ENCODE measurements around the gene COQ8A. TPM values are rescaled to one million over a fixed set of nuclear protein-coding genes. Genes with fewer than 3 reads are reported as not detected.

Gene COQ8A
- total and polyA plus RNA-seq, 10 of the 15 experiments (the other 5 are each of a cell fraction or from before 2014, with no cell fraction given), result 0.72 to 24.8 (median 12.1) TPM

DNA sequence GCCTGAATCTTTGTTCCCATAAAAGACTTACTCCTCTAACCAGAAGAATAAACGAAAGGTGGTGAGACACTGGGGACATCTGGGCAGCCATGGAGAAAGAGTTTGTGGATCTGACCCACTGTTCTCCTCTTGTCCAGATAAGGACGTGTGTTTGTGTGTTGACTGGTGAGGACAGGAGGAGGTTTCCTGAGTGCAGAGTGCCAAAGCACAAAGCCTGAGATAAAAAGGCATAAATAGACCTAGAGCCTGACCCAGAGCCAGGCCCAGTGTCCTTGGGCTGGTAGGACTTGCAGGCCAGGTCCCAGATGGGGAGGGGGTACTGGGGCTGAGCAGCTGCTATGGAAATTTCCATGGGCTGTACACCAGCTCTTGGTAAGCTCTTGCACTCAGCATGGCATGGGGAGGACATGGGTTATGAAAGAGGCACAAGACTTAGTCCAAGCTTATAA, 19.6 kb upstream of the COQ8A start:
- H3K36me3 ChIP-seq (ENCODE audit: control insufficient read depth in 2 of 2, insufficient read depth in 2 of 2, low read length in 1 of 2), result no peaks in the 10 kb centered on the region
- WGBS (ENCODE audit: insufficient coverage, insufficient replicate concordance, low lambda C conversion rate, missing lambda C conversion rate), result 15% methylated on average over 2 of the region's 2 CpGs
- in situ Hi-C loops (cut with MboI) (no loop called here), intact Hi-C loops (cut with micrococcal nuclease; ENCODE audit: unreplicated experiment) (no loop called here)
- H3K4me3 ChIP-seq, result no peak overlapping the region
- ChIA-PET POLR2A (no interaction called here), RAD21 (ENCODE audit: unreplicated experiment) (no interaction called here), CTCF (interaction anchor here (0.9 kb wide), 1 partner anchor 73 kb away, joined by 3 read pairs; no protein-coding TSS in a partner anchor), SMC1A (ENCODE audit: uncharacterized antibody, unreplicated experiment) (interaction anchor here (1.3 kb wide), 1 partner anchor 8 kb away, joined by 4 read pairs; no protein-coding TSS in a partner anchor)
- no peak overlapping the region for H3K9ac ChIP-seq (ENCODE audit: control insufficient read depth, insufficient read depth, low read length)
- no peaks in the 10 kb centered on the region for H3K27me3 ChIP-seq (replicated peaks in 1 of 2; ENCODE audit: control insufficient read depth in 2 of 2, insufficient read depth in 2 of 2, low read length in 1 of 2)
- peaks cover 3% of the 10 kb centered on the region for H3K4me1 ChIP-seq (ENCODE audit: control insufficient read depth, insufficient read depth, low read length)
- H3K4me2 ChIP-seq (ENCODE audit: control insufficient read depth, insufficient read depth), result no peak overlapping the region
- TF ChIP-seq, protein P1, sequence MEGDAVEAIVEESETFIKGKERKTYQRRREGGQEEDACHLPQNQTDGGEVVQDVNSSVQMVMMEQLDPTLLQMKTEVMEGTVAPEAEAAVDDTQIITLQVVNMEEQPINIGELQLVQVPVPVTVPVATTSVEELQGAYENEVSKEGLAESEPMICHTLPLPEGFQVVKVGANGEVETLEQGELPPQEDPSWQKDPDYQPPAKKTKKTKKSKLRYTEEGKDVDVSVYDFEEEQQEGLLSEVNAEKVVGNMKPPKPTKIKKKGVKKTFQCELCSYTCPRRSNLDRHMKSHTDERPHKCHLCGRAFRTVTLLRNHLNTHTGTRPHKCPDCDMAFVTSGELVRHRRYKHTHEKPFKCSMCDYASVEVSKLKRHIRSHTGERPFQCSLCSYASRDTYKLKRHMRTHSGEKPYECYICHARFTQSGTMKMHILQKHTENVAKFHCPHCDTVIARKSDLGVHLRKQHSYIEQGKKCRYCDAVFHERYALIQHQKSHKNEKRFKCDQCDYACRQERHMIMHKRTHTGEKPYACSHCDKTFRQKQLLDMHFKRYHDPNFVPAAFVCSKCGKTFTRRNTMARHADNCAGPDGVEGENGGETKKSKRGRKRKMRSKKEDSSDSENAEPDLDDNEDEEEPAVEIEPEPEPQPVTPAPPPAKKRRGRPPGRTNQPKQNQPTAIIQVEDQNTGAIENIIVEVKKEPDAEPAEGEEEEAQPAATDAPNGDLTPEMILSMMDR (IDR thresholded peaks at IDR 0.05 in 2 of 3, conservative IDR thresholded peaks at IDR 0.05 in 1 of 3; ENCODE audit: control insufficient read depth in 2 of 3, extremely low read depth in 1 of 3, insufficient read depth in 1 of 3, low read depth in 3 of 3, low read length in 3 of 3), result no peak
- TF ChIP-seq, protein P2, sequence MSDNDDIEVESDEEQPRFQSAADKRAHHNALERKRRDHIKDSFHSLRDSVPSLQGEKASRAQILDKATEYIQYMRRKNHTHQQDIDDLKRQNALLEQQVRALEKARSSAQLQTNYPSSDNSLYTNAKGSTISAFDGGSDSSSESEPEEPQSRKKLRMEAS (IDR thresholded peaks at IDR 0.05; ENCODE audit: low read depth, low read length), result no peak
- TF ChIP-seq BMI1 (IDR thresholded peaks at IDR 0.05; ENCODE audit: borderline replicate concordance) (no peak), IKZF2 (IDR thresholded peaks at IDR 0.05) (no peak), BRCA1 (IDR thresholded peaks at IDR 0.05; ENCODE audit: low read depth, low read length) (no peak), SIX5 (IDR thresholded peaks at IDR 0.05; ENCODE audit: low read depth, low read length, severe bottlenecking) (no peak), RCOR1 (conservative IDR thresholded peaks at IDR 0.05; ENCODE audit: low read depth, low read length) (no peak), BACH1 (IDR thresholded peaks at IDR 0.05; ENCODE audit: borderline replicate concordance) (no peak), CEBPB (IDR thresholded peaks at IDR 0.05; ENCODE audit: borderline replicate concordance in 1 of 2, low read depth in 2 of 2, low read length in 2 of 2) (no peak)
- TF ChIP-seq, protein P3, sequence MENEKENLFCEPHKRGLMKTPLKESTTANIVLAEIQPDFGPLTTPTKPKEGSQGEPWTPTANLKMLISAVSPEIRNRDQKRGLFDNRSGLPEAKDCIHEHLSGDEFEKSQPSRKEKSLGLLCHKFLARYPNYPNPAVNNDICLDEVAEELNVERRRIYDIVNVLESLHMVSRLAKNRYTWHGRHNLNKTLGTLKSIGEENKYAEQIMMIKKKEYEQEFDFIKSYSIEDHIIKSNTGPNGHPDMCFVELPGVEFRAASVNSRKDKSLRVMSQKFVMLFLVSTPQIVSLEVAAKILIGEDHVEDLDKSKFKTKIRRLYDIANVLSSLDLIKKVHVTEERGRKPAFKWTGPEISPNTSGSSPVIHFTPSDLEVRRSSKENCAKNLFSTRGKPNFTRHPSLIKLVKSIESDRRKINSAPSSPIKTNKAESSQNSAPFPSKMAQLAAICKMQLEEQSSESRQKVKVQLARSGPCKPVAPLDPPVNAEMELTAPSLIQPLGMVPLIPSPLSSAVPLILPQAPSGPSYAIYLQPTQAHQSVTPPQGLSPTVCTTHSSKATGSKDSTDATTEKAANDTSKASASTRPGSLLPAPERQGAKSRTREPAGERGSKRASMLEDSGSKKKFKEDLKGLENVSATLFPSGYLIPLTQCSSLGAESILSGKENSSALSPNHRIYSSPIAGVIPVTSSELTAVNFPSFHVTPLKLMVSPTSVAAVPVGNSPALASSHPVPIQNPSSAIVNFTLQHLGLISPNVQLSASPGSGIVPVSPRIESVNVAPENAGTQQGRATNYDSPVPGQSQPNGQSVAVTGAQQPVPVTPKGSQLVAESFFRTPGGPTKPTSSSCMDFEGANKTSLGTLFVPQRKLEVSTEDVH (IDR thresholded peaks at IDR 0.05; ENCODE audit: low read depth, partially characterized antibody), result no peak
- no peaks in the 10 kb centered on the region for H4K20me1 ChIP-seq (ENCODE audit: control insufficient read depth, insufficient read depth)
- H3K9me3 ChIP-seq (replicated peaks; ENCODE audit: control insufficient read depth, insufficient read depth, low read length), result no peaks in the 10 kb centered on the region
- no peak overlapping the region for H3K27ac ChIP-seq (ENCODE audit: control insufficient read depth, insufficient read depth)
- DNase-seq (ENCODE audit: low read depth, low spot score) (no peak), ATAC-seq (no peak), FAIRE-seq (no peak)
- BruUV-seq (replicated peaks), result no TSS peak
- H2AFZ ChIP-seq (ENCODE audit: control insufficient read depth, low read depth, low read length), result no peak overlapping the region
- H3K79me2 ChIP-seq (ENCODE audit: control insufficient read depth, insufficient read depth, low read length), result no peaks in the 10 kb centered on the region

Measured in GM12878 (cell line).